Measurements from ENCODE around the gene ZBTB7B. TPM values are rescaled to one million over a fixed set of nuclear protein-coding genes. Genes with fewer than 3 reads are reported as not detected.

ZBTB7B gene
- total and polyA plus RNA-seq, 9 of the 15 experiments (the other 6 are each of a cell fraction or from before 2014, with no cell fraction given) = 0.04 to 46.5 (median 15.2) TPM

DNA sequence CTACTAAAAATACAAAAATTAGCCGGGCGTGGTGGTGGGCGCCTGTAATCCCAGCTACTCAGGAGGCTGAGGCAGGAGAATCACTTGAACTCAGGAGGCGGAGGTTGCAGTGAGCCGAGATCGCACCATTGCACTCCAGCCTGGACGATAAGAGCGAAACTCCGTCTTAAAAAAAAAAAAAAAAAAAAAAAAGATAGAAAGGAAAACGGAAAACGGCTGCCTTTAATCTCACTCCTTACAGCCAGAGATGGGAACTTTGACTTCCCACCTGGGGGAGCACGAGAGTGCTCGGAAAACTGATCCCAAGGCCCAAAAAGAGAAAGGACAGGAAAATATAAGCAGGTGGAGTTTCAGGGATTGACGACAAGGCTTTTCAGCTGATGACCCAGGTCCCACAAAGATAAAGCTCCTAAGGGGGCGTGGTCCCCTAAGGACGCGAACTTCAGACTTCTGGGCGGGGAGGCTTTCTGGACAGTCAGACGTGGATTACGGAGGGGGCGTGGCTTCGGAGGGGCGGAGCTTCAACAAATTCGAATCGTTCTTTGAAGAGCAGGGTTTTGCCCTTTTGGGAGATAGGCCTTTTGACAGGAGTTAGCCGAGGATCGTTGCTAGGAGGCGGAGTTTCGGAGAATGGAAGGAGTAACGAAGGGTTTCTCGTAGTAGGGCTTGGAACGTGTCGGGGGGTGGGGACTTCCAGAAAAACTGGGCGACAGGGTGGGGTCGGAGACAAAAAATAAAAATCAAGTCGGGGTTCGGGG is 29.1 kb upstream of the ZBTB7B start (continued):
- TF ChIP-seq, protein P1, sequence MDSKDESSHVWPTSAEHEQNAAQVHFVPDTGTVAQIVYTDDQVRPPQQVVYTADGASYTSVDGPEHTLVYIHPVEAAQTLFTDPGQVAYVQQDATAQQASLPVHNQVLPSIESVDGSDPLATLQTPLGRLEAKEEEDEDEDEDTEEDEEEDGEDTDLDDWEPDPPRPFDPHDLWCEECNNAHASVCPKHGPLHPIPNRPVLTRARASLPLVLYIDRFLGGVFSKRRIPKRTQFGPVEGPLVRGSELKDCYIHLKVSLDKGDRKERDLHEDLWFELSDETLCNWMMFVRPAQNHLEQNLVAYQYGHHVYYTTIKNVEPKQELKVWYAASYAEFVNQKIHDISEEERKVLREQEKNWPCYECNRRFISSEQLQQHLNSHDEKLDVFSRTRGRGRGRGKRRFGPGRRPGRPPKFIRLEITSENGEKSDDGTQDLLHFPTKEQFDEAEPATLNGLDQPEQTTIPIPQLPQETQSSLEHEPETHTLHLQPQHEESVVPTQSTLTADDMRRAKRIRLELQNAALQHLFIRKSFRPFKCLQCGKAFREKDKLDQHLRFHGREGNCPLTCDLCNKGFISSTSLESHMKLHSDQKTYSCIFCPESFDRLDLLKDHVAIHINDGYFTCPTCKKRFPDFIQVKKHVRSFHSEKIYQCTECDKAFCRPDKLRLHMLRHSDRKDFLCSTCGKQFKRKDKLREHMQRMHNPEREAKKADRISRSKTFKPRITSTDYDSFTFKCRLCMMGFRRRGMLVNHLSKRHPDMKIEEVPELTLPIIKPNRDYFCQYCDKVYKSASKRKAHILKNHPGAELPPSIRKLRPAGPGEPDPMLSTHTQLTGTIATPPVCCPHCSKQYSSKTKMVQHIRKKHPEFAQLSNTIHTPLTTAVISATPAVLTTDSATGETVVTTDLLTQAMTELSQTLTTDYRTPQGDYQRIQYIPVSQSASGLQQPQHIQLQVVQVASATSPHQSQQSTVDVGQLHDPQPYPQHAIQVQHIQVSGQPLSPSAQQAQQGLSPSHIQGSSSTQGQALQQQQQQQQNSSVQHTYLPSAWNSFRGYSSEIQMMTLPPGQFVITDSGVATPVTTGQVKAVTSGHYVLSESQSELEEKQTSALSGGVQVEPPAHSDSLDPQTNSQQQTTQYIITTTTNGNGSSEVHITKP (IDR thresholded peaks at IDR 0.05; ENCODE audit: partially characterized antibody) = peak; percentile 19
- no peak for TF ChIP-seq MECOM (CRISPR knock-in tag; IDR thresholded peaks at IDR 0.05)
- peak; percentile 81 for TF ChIP-seq ZNF384 (IDR thresholded peaks at IDR 0.05; ENCODE audit: low read depth, low read length)
- TF ChIP-seq, protein P2, sequence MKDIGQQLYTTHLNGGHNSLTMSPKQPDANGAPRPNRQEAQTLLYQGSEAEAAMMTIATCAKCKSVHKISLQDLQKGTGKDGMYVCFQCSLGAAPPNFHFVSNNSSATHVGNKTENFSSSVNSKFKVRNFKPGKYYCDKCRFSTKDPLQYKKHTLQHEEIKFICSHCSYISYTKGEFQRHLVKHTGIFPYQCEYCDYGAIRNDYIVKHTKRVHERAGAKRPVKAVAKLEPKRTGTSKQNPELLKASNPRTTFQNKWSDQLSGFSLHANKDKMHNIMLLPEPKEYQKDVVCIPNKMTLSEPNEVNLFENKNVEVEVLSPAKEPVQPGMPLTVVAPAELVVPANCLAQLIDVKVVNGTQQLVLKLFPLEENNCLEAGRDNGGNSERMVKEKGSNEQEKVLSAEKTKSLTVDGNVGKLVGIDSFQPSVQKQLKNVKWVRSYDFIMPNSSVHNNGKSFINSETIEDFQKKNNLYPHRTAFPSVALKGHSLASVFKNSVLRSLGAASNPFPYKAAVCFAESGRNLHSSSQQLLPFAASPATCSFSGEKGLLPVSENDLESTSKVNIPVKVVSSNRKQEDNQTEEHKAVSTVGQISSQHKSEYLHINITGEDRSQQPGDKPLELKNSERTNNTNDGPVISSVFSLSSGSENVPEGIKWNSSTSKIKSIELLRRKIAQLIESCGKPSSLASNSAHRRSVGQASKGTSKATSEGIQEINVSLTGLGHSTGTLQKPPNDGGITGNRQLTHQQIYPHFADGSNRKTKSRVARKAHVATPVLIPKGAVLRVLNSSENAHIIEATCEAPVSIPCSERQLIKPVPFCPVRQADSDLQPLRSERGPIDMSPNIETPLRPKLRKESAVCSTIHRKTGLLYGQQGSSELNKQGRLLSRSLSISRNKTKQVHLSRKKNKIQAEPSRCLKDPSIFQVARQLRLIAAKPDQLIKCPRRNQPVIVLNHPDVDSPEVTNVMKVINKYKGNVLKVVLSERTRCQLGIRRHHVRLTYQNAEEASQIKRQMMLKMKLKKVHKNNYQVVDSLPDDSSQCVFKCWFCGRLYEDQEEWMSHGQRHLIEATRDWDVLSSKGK (CRISPR knock-in tag; IDR thresholded peaks at IDR 0.05) = no peak
- TF ChIP-seq, protein P3, sequence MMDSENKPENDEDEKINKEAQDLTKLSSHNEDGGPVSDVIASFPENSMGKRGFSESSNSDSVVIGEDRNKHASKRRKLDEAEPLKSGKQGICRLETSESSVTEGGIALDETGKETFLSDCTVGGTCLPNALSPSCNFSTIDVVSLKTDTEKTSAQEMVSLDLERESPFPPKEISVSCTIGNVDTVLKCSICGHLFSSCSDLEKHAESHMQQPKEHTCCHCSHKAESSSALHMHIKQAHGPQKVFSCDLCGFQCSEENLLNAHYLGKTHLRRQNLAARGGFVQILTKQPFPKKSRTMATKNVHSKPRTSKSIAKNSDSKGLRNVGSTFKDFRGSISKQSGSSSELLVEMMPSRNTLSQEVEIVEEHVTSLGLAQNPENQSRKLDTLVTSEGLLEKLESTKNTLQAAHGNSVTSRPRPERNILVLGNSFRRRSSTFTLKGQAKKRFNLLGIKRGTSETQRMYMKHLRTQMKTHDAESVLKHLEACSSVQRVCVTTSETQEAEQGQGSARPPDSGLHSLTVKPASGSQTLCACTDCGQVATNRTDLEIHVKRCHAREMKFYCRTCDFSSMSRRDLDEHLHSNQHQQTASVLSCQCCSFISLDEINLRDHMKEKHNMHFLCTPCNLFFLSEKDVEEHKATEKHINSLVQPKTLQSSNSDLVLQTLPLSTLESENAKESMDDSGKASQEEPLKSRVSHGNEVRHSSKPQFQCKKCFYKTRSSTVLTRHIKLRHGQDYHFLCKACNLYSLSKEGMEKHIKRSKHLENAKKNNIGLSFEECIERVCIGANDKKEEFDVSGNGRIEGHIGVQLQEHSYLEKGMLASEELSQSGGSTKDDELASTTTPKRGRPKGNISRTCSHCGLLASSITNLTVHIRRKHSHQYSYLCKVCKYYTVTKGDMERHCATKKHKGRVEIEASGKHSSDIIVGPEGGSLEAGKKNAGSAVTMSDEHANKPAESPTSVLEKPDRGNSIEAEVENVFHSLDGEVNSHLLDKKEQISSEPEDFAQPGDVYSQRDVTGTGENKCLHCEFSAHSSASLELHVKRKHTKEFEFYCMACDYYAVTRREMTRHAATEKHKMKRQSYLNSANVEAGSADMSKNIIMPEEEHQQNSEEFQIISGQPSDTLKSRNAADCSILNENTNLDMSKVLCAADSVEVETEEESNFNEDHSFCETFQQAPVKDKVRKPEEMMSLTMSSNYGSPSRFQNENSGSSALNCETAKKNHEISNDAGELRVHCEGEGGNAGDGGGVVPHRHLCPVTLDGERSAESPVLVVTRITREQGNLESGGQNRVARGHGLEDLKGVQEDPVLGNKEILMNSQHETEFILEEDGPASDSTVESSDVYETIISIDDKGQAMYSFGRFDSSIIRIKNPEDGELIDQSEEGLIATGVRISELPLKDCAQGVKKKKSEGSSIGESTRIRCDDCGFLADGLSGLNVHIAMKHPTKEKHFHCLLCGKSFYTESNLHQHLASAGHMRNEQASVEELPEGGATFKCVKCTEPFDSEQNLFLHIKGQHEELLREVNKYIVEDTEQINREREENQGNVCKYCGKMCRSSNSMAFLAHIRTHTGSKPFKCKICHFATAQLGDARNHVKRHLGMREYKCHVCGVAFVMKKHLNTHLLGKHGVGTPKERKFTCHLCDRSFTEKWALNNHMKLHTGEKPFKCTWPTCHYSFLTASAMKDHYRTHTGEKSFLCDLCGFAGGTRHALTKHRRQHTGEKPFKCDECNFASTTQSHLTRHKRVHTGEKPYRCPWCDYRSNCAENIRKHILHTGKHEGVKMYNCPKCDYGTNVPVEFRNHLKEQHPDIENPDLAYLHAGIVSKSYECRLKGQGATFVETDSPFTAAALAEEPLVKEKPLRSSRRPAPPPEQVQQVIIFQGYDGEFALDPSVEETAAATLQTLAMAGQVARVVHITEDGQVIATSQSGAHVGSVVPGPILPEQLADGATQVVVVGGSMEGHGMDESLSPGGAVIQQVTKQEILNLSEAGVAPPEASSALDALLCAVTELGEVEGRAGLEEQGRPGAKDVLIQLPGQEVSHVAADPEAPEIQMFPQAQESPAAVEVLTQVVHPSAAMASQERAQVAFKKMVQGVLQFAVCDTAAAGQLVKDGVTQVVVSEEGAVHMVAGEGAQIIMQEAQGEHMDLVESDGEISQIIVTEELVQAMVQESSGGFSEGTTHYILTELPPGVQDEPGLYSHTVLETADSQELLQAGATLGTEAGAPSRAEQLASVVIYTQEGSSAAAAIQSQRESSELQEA (IDR thresholded peaks at IDR 0.05; ENCODE audit: low read depth) = peak; percentile 14; the same call in 1 of the 2 replicates
- TF ChIP-seq KDM2B (CRISPR knock-in tag; IDR thresholded peaks at IDR 0.05) = no peak; the same call in 1 of the 2 replicates

All from K562 (cell line).